Stimulated activated naive CD8-positive, alpha-beta T cell treated with anti-CD3 and anti-CD28 coated beads, Interleukin-15, Interleukin-2, amounts not matched to agents 100 U/mL and 50 U/mL, for 24 hours (primary cell): ENCODE data around the gene APLNR.

ENCODE experiments used
- ATAC-seq: fragments of 150-1000 bp; cut with Tn5 transposase; one replicate; pipeline ENCODE4 v1.10.0; 2021
- DNase-seq: peaks from one replicate; pipeline ENCODE4 v3.0.0; 2021

APLNR gene

DNA sequence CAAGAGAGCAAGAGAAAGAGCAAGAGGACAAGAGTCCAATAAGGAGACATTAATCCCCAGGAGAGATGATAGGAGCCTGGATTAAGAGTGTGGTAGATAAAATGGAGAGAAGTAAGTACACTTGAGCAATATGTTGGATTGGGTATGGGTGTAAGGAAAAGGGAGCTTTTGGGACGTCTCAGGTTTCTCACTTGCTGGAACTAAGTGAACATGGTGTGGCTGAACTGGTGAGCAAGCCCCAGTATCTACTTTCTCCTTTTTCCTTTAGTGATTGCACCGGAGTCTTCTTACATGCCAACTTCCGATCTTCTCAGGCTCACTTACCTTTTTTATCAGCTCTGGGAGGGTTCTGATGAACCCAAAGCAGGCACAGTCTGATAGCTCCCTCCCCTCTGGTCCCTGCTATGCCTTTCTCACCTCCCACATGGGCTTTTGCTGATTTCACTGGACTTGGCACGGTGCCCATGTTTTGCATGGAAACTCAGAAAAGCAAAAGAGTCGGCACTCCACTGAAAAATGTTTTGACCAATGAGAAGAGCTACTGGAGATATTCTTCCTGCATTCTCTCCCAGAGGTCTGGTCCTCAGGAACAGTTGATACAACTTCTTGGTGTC is 14.5 kb upstream of the APLNR start:
- DNase-seq: no peak
- no peak for ATAC-seq

DNA sequence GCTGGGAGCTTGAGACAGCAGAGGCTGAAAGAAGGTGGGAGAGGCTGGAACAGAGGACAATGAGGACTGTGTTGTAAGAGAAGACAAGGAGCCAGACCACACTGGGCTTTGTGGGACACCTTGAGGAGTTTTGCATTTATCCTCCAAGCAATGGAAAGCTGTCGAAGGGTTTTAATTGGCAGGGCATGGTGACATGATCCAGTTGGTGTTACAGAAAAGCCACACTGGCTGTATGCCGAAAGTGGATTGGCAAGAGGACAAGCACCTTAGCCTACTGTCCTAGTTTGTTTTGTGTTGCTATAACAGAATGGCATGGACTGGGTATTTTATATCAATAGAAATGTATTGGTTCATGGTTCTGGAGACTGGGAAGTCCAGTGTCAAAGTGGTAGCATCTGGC is 14.0 kb upstream of the APLNR start:
- DNase-seq (no peak), ATAC-seq (no peak)

DNA sequence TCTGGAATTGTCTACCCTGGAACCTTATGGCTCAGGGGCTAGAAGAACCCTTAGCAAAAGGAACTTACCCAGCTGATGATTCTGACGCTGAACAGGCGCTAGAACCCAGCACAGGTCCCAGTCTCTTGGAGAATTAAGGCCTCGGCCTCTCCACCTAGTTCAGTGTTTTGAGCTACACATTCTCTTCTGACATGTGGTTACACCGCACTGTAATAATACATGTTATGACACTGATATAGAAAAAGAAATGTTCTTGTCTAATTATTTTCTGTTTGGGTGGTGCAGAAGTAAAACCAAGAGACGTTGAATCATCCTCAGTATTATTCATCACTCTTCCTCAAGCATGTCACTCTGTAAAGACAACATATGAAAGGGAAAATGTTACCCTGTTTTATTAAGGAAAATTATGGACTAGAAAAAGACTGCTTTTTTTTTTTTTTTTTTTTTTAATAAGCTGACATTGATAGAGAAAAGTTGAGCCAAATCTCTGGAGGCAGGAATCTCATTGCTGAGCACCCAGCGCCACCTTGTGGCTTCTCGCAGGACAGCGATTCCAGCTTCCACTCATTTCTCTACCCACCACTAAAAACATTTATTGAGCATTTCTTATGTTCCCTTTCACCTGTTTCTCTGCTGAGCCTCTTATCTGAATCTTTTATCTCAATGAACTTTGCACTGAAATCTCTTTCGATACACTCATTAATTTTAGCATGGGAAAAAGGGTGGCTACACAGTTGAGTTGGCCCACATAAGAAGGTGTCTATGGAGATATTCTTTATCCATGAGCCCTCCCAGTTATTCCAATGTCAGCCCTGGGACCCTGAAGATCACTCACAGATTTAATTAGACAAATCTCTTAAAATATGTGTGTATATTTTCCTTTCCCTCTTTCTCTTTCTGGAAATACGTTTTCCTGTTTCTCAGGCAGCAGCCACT is 12.6 kb upstream of the APLNR start:
- ATAC-seq (peak; percentile 56), DNase-seq (peak; percentile 71)

DNA sequence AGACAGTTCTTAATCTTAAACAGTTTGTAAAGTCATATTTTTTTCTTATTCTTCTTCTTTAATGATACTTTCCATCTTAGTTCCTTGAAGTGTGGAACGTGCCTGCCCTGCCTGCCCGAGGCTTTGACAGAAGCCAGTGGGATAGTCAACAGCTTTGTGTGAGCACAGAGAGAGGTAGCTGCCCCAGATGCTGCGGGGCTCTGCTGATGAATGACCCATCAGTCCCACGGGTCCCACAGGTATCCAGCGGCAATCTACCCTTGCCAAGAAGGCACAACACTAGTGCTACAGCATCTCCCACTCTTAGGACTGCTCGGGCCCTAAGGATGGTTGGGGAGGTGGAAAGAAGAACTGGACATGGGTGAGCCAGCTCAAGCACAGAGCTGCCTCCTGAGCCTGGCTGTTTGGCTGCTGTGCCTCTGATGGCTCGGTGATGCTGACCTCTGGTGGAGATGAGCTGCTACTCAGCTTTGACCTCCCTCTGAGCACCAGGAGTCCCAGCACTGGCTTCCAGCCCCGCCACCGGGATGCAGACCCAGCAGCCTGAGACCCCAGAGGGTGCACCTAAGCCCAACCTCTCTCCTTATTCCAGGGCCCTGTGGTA is 11.8 kb upstream of the APLNR start:
- peak; percentile 29 for DNase-seq
- peak; percentile 38 for ATAC-seq

DNA sequence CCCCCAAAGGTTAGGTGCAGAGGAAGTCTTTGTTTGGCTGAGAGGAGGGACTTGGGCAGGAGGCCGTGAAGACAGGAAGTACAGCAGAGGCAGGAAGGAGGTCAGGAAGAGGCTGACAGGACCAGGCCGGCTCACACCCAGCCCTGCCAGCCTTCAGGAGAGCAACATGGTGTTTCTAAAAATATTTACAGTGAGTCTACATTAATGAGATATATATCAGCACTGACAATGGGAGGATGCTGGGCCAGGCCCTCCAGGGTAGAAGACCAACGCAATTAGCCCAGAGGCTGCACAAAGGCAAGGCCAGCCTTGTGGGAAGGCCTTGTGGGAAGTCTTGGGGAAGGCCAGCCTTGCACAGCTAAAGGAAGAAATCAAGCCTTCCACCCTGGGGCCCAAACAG is 7.9 kb upstream of the APLNR start:
- ATAC-seq (no peak), DNase-seq (no peak)

DNA sequence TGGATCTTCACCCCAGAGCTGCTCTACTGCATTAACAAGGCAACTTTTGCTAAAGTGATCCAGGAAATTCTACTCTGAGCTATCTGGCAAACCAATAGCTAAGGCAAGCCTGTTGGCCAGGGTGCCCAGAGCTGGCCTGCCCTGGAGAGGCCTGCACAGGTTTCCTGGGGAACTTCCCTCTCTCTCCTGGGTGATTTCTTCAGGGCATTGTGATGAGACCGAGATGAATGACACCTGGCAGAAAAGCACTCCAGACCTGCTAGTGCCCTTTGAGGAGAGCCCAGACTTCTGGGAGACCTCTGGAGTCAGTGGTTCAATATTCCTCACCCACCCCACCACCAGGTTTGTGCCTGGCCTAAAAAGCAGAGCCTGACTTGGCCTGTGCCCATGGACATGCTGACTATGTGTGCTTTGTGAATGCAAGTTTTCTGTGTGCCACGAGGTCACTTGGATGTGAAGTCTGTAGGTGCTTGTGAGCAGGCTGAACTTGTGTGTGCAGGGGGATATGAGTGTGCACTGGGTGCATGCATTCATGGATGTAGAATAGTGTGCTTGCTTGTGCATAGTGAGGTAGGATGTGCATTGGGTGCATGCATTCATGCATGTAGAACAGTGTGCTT is 4.4 kb upstream of the APLNR start:
- DNase-seq: no peak

DNA sequence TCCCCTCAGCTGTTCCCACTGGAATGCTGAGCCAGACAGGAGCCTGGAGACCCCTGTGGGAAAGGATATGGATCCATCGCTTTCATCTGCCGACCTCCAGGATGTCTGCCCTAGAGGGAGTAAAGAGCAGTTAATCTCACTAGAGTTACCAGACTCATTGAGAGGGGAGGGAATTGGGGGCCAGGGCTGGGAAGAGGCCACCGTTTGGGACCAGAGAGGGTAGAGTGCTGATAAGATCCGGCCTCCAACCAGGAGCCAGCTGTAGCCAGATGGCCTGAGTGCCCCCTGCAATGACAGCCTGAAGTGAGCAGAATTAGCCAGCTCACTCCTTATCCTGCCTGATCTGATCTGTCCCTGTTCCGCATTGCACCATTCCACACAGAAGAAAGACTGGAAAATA is 3.7 kb upstream of the APLNR start:
- DNase-seq (no peak), ATAC-seq (no peak)

More for the DNA sequence above, 4.4 kb upstream of the APLNR start:
- ATAC-seq: no peak

DNA sequence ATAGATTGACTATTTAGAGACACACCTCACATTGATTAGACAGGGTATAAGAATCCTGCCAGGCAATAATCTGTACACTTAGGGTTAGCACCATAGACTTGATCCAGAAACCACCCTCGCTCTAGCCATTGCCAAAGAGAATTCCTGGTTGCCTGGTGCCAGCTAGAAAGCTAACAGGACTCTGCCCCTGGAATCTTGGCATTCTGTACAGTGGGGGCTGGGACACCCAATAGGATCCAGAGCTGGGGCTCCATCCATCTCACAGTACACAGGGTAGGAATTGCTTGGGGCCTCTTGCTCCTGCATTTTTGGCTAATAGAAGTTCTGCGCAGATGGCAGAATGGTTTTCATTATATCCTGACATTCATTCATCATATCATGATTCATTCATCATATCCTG is 3.0 kb upstream of the APLNR start:
- ATAC-seq (no peak), DNase-seq (no peak)

DNA sequence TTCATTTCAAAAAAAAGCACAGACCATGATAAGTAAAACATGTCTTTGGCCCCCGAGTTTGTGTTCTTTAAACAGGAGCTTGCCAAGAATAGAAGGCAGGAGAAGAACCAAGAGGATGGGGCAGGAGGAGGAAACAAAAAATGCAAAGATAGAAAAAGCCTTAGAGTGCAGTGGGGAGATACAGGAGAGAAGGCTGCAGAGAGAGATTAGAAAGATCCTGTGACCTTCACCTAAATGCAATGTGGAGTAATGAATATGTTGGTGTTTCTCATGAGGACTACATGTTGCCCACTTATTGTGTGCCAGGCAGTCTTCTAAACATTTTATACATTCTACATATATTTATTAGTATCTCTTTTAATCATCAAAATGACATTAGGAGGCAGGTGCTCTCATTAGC is 2.3 kb upstream of the APLNR start:
- ATAC-seq (no peak), DNase-seq (no peak)

DNA sequence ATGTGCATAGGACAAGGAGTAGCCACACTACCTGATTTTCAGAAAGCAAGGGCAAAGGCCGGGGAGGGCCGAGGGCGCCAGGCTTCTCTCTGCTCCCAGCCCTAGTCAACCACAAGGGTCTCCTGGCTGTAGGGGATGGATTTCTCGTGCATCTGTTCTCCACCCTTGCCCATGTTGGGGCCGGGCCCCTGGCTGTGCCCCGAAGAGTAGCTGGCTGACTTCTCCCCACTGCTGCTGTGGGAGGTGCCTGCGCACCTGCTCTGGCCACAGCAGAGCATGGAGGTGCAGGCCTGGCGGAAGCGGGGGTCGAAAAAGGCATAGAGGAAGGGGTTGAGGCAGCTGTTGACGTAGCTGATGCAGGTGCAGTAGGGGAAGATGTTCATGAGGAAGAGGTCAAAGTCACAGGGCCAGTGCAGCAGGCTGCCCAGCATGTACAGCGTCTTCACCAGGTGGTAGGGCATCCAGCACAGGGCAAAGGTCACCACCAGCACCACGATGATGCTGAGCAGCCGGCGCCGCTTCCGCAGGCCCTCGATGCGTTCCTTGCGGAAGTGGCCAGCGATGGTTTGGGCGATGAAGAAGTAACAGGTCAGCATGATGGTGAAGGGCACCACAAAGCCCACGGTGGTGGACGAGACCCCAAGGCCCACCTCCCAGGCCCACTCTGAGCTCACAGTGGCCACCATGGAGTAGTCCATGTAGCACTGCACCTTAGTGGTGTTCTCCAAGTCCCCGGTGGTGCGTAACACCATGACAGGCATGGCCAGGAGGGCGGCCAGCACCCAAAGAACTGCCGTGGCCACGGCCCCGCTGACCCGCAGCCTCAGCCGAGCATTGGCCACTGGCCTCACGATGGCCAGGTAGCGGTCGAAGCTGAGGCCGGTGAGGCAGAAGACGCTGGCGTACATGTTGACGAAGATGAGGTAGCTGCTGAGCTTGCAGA is 1.0 kb downstream of the APLNR start:
- DNase-seq (no peak), ATAC-seq (no peak)

DNA sequence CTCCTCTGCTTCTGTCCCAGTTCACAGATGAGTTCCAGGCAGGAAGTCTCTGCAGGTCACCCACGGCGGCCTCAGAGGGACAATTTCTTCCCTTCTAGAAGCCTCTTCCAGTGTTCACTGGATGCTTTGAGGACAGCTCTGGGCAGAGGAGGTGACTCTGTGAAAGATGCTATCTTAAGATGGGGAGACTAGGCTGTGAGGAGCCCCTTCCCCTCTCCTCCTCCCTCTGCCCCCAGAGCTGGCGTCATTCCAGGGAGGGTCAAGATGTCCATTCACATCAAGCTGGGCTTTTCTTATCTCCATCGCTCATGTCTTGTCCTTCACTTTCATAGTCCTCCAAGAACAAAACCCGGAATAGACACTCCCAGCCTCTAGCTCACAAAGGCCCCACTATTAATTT is 3.3 kb downstream of the APLNR start:
- DNase-seq: no peak

DNA sequence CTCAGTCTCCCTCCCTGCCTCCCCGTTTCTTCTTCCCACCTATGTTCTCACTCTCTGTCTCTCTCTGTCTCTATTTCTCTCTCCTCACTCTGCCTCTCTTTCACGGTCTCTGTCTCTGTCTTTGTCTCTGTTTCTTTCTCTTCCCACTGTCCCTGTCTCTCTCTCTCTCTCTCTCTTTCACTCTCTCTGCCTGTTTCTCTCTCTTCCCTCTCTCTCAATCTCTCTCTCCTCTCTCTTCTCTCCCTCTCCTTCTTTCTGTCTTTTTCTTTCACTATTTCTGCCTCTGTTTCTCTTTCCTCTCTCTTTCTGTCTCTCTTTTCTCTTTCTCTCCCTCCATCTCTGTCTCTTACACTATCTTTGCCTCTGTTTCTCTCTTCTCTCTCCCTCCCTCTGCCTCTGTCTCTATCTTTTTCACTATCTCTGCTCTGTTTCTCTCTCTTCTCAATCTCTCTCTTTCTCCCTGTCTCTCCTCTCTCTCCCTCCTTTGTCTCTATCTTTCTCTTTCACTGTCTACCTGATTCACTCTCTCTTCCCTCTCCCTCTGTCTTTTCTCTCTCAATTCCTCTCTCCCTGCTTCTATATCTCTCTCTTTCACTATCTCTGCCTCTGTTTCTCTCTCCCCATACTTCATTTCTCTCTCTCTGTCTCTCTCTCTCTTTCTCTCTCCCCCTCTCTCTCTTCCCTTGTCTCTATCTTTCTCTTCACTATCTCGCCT is 5.4 kb downstream of the APLNR start:
- DNase-seq (no peak), ATAC-seq (no peak)

More for the DNA sequence above, 3.3 kb downstream of the APLNR start:
- no peak for ATAC-seq

DNA sequence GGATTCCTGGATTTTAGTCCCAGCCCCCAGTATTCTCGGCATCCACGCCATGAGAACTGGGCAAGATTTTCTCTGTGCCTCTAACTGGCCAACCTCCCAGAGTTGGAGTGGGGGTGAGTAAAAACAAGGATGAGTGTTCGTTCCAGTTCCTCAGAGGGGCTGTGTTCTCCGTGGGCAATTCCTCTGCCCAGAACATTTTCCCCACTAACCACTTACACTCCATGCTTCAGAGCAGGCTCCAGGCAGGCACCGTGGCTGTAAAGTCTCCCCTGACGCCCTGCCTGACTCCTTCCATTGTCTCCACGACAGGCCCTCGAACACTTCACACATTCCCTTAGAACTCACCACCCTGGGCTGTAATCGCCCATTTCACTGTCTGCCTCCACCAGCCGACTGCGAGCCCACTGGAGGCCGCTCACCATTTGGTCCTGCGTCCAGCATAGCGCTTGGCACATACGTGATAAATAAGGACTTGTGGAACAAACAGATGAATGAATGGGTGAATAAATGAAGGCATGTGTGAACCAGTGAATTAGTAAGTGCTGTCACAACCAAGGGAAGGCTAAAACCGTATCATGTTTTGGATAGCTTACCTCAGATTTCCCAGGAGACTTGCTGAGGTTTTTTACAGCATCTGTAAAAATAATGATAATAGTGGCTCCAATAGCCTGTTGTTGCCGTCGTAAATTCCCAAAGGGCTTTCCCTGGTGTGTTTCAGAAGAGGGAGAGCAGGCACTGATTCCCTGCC is 6.1 kb downstream of the APLNR start:
- DNase-seq: no peak
- no peak for ATAC-seq

DNA sequence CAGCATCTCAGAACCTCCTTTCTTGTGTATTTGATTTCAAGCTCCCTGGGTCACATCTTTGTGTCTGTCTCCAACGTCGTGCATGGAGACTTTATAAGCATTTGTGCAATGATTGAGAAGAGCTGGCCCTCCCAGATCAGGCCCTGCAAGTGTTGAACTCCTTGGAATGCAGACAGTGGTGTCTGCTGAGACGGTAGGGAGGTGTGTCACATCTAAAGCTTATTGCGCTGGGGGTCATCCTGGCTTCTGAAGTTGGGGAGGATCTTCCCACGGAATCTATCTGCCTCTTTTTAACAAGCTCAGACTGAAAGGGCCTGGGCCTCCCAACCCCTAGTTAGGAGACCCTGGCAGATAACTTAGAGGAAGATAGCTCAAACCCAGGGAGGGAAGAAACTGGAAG is 6.7 kb downstream of the APLNR start:
- ATAC-seq: no peak
- no peak for DNase-seq

DNA sequence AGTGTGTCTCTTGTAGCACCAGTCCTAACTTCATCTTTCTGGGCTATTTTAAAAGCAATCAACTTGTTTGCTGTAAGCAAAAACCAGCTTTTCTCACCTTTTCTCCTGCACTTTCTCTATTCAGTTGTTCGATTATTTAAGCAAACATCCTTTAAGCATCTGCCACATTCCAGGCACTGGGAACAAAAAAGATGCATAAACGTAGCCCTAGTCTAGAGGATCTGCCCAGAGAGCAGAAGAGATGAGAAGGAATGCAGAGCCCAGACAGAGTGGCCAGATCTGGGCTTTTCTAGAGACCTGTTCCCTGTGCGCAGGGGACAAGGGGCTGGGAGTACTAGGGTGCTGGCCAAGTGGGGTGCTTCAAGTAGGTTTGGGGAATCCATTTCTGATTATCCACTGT is 8.4 kb downstream of the APLNR start:
- ATAC-seq: no peak
- no peak for DNase-seq

DNA sequence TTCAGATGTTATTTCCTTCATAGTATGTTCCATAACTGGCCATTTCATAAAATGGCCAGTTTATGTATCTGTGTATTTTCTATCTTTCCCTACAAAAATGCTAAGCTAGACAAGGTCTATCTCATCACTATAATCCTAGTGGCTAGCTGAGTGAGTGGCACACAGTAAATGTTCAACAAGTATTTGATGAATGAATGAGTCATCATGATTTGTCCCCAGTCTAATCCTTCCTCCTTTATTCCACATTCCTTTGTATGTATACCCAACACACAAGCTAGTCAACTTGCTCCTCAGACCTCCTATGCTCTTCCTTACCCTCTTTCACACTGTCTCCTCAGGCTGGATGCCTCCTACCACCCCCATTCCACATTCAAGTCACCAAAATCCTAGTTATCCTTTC is 12.5 kb downstream of the APLNR start:
- ATAC-seq (no peak), DNase-seq (no peak)

DNA sequence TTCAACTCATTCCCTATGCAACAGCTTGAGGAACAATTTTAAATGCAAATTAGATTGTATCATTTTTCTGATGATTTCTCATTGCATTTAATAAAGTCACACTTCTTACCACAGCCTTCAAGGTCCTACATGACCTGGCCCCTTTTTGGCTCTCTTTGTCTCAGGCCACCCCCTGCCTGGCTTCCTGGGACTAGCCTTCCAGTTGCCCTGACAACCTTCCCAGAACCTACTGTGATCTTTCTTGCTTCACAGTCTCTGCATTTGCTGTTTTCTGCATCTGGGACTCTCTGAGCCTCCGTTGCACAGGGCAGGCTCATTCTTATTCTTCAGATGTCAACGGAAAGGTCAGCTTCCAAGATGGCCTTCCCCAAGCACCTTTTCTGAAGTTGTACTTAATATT is 12.9 kb downstream of the APLNR start:
- no peak for ATAC-seq
- DNase-seq: no peak

DNA sequence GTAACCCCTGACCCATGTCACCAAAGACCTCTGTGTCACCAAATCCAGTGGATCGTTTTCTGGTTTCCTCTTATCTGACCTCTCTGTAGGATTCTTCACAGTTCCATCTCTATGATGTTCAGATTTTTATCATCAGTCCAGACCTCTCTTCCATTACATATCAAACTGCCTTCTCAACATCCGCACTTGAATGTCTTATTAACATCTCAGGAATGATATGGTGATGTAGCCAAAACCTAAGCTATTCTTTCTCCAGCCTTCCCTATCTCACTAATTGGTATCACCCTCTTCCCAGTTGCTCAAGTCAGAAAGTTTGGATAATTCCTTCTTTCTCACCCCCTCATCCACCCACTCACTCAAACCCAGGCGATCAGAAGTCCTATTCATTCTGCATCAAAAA is 13.4 kb downstream of the APLNR start:
- no peak for ATAC-seq
- no peak for DNase-seq

DNA sequence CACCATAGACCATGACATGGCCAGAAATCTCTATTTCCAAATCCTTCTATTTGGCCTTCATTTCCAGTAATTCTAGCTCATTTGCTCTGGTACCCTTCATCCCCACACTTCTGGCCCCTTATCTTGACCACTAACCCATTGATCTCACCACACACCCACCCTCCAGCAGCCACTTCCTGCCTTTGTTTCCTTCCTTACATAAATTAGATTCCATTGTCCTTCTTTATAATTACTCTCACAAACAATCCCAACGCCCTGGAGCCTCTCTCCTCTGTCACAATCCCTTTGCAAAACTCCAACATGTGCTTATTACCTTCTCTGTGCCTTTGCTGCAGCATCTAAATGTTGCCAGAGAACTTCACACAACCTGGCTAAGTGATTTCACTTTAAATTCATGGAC is 14.8 kb downstream of the APLNR start:
- ATAC-seq (no peak), DNase-seq (no peak)

DNA sequence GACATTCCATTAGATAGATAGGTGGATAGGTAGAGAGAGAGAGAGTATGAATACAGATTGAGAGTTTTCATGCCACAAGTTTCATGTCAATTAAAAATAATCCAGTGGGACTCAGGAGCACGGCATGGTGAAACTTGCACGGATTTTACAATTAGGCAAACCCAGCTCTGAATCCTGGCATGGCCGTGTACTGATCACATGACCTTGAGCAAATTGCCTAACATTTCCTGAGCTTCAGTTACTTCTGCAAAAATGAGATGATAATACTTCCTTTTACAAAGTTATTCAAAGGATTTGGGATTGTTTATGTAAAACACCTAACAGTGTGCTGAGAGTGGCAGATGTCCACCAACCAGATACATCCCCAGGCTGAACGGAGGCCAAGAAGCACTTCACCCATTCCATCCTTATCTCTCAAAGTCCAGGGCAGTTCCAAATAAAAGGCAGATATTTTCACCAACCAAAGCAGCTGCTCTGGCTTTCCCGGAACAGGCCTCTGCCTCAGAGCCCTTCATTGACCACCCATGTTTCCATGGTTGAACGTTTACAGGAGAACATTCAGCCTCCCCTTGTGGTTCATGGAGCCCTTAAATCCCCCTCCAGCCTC is 17.9 kb downstream of the APLNR start:
- DNase-seq: no peak
- no peak for ATAC-seq
